HG03460 (cell line): Measurements from ENCODE around the gene SPANXN1.
"Not testable (repeated sequence)": the region's sequence is repeated elsewhere in the genome, so short reads cannot be mapped to it uniquely, and the experiment has no call there.

Experiments
- ATAC-seq: cut with Tn5 transposase; IDR thresholded peaks from one replicate; pipeline ENCODE4 v1.9.1; 2021; ENCODE audit not compliant: unreplicated experiment

The SPANXN1 gene, protein sequence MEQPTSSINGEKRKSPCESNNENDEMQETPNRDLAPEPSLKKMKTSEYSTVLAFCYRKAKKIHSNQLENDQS

DNA sequence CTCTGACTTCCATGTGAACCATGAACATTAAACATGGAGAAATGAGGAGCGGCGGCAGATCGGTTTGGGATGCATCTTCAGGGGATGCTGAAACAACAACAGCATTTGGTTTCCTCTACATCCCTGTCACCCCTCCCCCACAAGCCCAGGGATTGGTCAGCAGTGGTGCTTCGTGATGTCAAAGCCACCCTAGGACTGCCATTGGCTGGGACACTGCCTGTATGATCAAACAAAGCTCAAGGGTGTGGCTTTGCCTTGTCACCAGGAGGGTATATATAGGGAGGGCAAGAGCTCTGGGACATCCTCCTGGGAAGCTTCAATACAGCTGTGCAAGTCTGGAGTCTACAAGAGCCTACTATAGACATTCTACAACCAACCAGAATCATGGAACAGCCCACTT is at the start of gene SPANXN1:
Gene SPANXN1 (plus strand): TSS at position 301 of the 400 bp plus-strand sequence. CDS start 84 bp downstream, at position 385.
- not testable (repeated sequence) for ATAC-seq

DNA sequence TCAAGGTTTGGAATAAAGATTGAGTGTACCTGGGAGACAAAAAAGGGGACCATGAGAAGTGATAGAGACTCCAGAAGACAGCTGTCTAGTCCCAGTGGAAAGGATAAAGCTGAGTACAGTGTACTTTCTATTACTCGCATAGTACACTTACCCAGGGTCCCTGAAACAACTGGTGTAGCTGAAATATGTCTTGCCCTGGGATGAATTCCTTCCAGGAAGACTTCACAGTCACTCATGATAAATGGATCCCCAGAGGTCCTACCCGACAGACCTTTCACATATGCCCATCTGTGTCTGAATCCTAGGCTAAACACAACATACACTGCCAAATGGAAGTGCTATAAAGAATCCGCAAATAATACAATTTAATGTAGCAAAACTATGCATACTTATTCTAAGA is 48.2 kb upstream of the SPANXN1 start:
- ATAC-seq, result no peak

DNA sequence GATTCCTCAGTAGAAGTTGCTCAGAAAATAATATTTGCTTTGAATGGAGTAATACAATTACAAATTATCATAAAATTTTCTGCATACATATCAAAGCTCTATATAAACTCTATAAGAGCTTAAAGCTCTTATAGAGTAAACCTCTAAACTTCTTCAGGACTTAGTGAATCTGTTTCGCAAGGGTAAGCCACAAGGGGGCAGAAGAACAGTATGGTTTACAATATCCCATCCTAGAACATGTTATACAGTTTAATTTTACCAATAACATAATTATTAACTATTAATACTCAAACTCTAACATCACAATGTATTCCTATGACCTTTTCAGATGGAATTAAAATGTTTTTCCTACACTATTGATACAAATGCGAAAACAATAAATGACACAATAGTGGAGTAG is 33.8 kb upstream of the SPANXN1 start:
- ATAC-seq, result no peak

DNA sequence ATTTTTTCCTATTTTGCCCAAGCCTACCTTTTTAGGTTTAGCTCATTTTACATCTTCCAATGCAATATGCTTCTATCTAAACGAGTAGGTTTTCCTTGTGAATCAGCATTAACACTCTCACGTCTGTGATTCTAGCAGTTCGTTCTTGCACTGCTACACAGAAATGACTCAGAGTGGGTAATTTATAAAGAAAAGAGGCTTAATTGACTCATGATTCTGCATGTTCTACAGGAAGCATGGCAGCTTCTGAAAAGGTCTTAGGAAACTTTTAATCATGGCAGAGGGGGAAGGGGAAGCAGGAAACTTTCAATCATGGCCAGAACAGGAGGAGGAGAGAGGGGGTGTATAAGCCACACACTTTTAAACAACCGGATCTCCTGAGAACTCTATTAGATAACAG is 44.9 kb downstream of the SPANXN1 start:
- ATAC-seq, result no peak
